Activated CD4-positive, alpha-beta T cell treated with anti-CD3 and anti-CD28 coated beads, Interleukin-2, Interleukin-6, amounts not matched to agents 100 ng/mL and 50 ng/mL, durations not matched to agents 16 hours and 8 hours (primary cell): ENCODE results near the gene SLC29A2.
A peak's percentile ranks its signal among the peaks of the same experiment; 100 is the strongest.

Experiments
- DNase-seq: peaks from one replicate; pipeline ENCODE4 v3.0.0-alpha.2; 2020

SLC29A2 gene

GRCh38 chr11:66315921-66316811 lies 55.4 kb downstream of the SLC29A2 start:
- no peak for DNase-seq

DNA sequence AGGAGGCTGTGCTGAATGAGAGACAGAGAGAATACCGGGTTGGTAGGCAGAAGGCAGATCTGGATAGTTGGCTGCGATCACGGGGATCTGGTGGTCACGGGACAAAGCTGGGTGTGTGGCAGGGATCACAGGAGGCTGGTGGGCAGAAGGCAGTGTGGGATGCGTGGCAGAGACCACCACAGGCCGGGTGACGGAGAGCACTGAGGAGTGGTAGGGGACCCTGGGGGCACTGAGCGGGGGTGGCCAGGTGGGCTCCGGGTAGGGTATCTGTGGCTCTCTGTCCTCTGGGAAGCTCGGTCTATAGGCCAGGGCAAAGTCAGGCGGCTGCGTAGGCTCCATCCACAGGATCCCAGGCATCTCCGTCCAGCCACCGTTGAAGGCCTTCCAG lies 56.1 kb downstream of the SLC29A2 start:
- DNase-seq = no peak

DNA sequence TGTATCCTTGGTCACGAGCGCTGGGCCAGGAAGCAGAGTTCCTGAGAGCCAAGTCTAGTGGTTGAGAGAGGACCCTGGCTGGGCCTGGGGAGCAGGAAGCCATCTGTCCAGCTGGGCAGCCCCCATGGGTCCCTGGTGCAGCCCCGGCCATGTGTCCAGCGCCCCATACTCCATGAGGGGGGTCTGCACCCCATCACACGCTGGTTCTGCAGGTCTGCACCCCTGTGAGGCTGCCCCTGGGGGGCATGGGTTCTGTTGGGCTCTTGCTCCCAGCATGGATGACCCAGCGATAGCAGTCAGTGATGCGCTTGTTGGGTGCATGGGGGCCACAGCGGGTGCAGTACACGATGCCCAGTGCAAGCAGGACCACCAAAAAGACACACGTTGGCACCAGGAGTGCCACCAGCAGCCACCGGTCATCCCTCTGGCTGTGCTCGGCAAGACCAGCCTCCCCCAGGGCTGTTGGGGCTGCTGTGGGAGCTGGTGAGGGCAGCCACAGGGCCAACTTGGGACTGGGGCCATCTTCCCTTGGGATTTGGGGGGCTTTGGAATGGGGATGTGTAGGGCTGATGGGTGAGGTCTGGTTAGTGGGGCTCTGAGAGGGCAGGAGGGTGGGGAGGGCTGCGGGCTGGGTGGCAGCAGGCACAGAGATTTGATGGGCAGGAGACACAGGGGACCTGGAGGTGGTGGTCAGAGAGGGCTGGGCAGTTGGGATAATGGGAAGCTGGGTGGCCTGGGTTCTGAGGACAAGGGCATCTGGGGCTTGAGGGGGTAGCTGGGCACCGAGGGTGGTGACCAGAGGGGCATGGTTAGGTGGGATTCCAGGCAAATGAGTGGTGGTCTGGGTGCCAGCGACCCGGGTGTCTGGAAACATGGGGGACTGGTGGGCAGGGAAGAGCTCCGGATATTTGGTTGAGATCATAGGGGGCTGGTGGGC lies 56.7 kb downstream of the SLC29A2 start:
- DNase-seq = no peak

DNA sequence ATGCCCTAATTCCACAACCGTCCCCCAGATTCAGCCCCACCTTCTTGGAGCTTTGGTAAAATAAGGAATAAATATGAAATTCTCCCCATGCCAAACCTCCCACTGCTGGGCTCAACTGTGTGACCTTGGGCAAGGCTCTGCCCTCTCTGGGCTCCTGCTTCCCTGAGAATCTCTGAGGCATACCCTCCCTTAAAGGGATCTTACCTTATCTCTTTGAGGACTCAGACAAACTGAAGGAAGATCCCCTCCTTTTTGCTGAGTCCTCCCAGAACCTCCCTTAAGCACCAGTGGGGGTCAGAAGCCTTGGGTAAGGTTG lies 57.4 kb downstream of the SLC29A2 start:
- no peak for DNase-seq

DNA sequence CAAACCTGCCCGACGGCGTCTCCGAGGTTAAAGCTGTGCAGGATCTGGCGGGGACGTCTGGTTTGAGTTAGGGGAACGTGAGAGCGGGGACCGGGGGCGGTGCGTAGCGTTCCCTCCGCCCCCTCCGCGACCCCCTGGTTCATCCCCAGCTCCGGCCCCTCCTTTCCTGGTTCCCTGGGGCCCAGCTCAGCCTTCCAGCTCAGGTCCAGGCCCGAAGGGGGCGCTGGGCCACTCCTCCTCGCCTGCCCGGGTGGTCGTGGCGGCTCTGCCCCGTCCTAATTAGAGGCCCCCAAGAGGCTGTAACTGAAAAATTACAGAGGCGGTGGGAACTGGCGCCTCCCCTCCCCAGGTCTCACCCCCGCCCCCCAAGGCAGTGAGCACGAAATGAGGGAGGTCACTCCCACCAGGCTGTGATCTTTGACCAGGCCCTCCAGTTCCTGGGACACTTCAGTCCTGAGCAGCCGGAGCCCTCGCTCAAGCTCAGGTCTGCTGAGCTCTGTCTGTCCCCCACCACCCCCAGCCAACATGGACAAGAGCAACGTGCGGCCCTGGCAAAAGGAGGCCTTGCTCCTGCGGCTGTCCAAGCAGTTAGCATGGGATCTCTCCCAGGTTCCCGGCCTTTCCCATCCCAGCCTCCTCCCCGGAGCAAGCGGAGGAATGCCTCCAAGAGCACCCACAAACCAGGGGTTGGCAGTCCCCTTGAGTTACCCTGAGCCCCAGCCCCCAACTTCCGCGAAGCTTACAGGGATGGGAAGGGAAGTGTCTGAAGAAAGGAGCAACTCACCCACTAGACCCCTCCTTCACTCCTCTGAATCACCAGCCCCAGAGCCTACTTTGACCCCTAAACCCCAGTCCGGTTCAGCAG lies 58.0 kb downstream of the SLC29A2 start:
- no peak for DNase-seq

DNA sequence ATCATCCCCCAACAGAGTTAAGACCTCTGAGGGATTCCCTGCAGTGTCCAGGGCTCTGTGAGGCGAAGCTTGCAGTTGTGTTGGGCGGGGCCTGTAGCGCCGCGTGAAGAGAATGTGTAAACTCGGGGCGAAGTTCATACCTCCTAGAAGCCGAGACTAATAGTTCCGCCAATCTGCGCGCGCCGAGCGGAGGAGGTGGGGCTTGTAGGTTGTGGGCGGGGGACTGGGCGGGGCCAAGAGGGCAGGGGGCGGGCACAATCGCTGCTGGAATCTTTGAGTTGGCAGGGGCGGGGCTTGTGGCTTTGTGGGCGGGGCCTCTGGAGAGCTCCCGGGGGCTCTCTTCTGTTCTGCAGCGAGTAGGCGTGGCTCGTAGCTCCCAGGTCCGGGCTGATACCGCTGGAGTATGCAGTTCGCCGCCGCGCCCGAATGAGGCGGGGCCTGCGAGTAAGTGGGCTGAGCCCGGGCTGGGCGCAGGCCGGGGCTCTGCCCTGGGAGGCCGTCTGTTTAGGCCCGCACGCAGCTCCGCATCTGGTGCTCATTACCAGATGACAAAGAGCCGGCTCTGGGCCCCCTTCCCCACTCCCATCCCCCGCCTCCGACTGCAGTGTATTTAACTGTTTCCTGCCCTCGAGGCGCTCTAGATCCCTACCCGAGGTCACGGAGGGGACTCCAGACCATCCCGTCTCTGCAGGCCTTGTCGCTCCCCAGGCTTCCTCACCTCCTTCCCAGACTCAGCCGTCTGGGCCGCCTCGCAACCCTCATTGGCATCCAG lies 58.8 kb downstream of the SLC29A2 start:
- DNase-seq = peak; percentile 97
